Colonic mucosa (tissue), 4 donors: ENCODE measurements around the gene OTOS. TPM values are rescaled to one million over a fixed set of nuclear protein-coding genes. Genes with fewer than 3 reads are reported as not detected.

Experiments
- DNase-seq: peaks from one replicate; pipeline ENCODE4 v3.0.0-alpha.2; 2020
- H3K27ac ChIP-seq: fragments of 200-600 bp; one replicate; pipeline ENCODE4 v1.8.0; 2021
- H3K27me3 ChIP-seq: fragments of 200-600 bp; one replicate; pipeline ENCODE4 v1.8.0; 2021
- H3K36me3 ChIP-seq: fragments of 200-600 bp; one replicate; pipeline ENCODE4 v1.8.0; 2021
- H3K4me1 ChIP-seq: fragments of 200-600 bp; one replicate; pipeline ENCODE4 v1.8.0; 2021; ENCODE audit warnings: mild to moderate bottlenecking
- H3K4me3 ChIP-seq: fragments of 200-600 bp; one replicate; pipeline ENCODE4 v1.8.0; 2021
- H3K9ac ChIP-seq, 2 donors: one replicate each; pipeline ENCODE4 v1.7.0; 2013; ENCODE audit warnings: control low read depth in 2 of 2, low read depth in 2 of 2, low read length in 2 of 2
- H3K9me3 ChIP-seq: fragments of 200-600 bp; one replicate; pipeline ENCODE4 v1.8.0; 2021
- CTCF ChIP-seq: fragments of 200-600 bp; IDR thresholded peaks from one replicate; pipeline ENCODE4 v1.8.0; 2022; ENCODE audit warnings: antibody characterized with exemption, mild to moderate bottlenecking
- intact Hi-C: fragments of 100-400 bp; cut with DNase I; formaldehyde crosslinking; loops from one replicate; pipeline ENCODE4 v1.14.1; 2022
- total RNA-seq, 2 donors: library from RNA; stranded (reverse); fragmentation: NEBNext Ultra II Directional in 1 of 2; extraction: Animal tissue kit (Norgen Biotek cat#: 25700) in 1 of 2; gene quantifications; one replicate each; pipeline ENCODE4 v1.2.1, GENCODE V29; 2021
- donor health status: healthy.
- donor health status: DM: no; HTN: no; CAD: no.
- donor health status: DM: no; HTN: no; CAD: no.

The OTOS gene
- total RNA-seq, 2 donors from 2014 or later = not detected

DNA sequence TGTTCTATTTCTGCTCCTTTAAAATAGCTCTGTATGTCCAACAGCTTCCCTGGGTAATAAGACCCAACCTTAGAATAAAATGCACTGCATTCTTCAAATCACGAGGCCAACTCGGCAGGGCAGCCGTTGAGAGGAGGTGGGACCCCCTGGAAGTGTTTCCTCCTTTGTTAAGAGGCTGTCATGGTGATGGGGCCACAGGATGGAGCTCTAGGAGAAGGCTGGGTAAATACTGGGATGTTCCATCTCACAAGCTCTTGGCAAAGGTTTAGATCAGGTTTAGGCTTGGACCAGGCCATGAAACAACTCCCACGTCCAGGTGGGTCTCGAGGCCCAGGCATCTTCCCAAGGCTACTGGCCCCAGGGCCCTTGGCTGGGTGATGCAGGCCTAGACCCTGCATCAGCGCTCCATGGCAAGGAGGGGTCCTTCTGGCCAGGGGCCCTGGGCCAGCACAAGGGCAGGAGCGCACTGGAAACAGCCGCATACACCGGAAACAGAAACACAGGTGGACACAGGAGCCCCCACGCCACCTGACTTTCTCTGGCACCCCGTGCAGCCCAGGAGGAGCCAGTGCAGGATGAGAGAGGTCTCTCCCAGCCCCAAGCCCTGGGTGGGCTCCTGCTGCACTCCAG, 38.8 kb upstream of the OTOS start:
- no peaks in the 10 kb centered on the region for H3K27me3 ChIP-seq
- H3K27ac ChIP-seq = no peak overlapping the region
- no peaks in the 10 kb centered on the region for H3K36me3 ChIP-seq
- H3K4me1 ChIP-seq = no peaks in the 10 kb centered on the region
- no peak overlapping the region for H3K9ac ChIP-seq
- H3K9me3 ChIP-seq = no peaks in the 10 kb centered on the region
- no peak for TF ChIP-seq CTCF
- no peak overlapping the region for H3K4me3 ChIP-seq
- intact Hi-C loops = no loop called here
- DNase-seq = no peak

- no peak for TF ChIP-seq CTCF
- Histone ChIP-seq H3K36me3 (no peaks in the 10 kb centered on the region), H3K27me3 (no peaks in the 10 kb centered on the region), H3K4me1 (no peaks in the 10 kb centered on the region), H3K9me3 (no peaks in the 10 kb centered on the region), H3K27ac (no peak overlapping the region), H3K4me3 (no peak overlapping the region), H3K9ac (no peak overlapping the region)
- DNase-seq = no peak
- intact Hi-C loops = no loop called here
Measured at GRCh38 chr2:240178564-240178963, 38.1 kb upstream of the OTOS start.

- intact Hi-C loops = no loop called here
- TF ChIP-seq CTCF = no peak
Measured at GRCh38 chr2:240174496-240174895, 34.0 kb upstream of the OTOS start.

GRCh38 chr2:240172071-240172895, 31.8 kb upstream of the OTOS start:
- DNase-seq = no peak
- Histone ChIP-seq H3K9me3 (no peaks in the 10 kb centered on the region), H3K27me3 (no peaks in the 10 kb centered on the region), H3K4me3 (no peak overlapping the region), H3K27ac (no peak overlapping the region), H3K36me3 (no peaks in the 10 kb centered on the region), H3K4me1 (no peaks in the 10 kb centered on the region), H3K9ac (no peak overlapping the region)
- intact Hi-C loops = no loop called here
- no peak for TF ChIP-seq CTCF

More at GRCh38 chr2:240174496-240174895, 34.0 kb upstream of the OTOS start:
- Histone ChIP-seq H3K27me3 (no peaks in the 10 kb centered on the region), H3K27ac (no peak overlapping the region), H3K4me1 (no peaks in the 10 kb centered on the region), H3K9ac (no peak overlapping the region), H3K9me3 (no peaks in the 10 kb centered on the region), H3K36me3 (no peaks in the 10 kb centered on the region), H3K4me3 (no peak overlapping the region)
- DNase-seq = no peak

DNA sequence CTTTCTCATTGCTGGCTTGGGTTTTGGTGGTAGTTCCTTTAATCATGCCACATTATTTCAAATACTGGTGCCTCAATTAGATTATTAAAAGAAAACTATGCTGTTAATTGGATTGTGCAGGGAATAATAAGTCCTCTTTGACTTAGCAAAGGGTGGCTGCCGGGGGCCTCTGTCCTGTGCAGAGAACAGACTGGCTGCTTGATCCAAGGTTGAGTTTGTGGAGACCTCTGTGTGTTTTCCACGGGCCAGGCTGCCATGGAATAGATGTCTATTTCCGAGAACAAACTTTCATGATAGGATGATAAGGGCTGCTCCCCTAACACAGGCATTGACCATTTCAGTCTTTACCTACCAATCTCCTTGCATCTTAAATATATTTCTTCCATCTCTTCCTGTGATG, 30.4 kb upstream of the OTOS start:
- Histone ChIP-seq H3K4me1 (no peaks in the 10 kb centered on the region), H3K9me3 (no peaks in the 10 kb centered on the region), H3K27me3 (no peaks in the 10 kb centered on the region), H3K4me3 (no peak overlapping the region), H3K9ac (no peak overlapping the region), H3K27ac (no peak overlapping the region), H3K36me3 (no peaks in the 10 kb centered on the region)
- DNase-seq = no peak
- intact Hi-C loops = no loop called here
- no peak for TF ChIP-seq CTCF
